GM21447 (cell line): ENCODE results near the gene C5.

Experiments
- ATAC-seq: cut with Tn5 transposase; IDR thresholded peaks from one replicate; pipeline ENCODE4 v1.9.1; 2021; ENCODE audit not compliant: unreplicated experiment

Gene C5

GRCh38 chr9:120914953-120915352 is 135.1 kb downstream of the C5 start:
- no peak for ATAC-seq

DNA sequence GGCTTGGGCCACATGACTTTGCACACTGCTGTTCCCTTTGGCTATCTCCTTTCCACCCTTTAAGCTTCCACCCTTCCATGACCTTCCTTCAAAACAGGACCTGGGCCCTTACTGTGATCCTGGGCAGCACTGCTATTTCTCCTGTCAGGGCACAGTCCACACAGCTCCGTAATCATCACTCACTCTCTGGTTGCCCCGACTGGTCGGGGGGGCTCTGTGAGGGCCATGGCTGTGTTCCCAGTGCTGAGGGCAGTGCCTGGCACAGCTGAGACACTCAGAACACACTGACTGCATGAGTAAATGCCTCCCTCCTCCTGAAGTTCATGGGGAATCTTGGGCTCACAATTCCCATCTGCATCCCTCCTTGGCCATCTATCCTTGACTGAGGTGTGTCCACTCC is 135.7 kb downstream of the C5 start:
- no peak for ATAC-seq

DNA sequence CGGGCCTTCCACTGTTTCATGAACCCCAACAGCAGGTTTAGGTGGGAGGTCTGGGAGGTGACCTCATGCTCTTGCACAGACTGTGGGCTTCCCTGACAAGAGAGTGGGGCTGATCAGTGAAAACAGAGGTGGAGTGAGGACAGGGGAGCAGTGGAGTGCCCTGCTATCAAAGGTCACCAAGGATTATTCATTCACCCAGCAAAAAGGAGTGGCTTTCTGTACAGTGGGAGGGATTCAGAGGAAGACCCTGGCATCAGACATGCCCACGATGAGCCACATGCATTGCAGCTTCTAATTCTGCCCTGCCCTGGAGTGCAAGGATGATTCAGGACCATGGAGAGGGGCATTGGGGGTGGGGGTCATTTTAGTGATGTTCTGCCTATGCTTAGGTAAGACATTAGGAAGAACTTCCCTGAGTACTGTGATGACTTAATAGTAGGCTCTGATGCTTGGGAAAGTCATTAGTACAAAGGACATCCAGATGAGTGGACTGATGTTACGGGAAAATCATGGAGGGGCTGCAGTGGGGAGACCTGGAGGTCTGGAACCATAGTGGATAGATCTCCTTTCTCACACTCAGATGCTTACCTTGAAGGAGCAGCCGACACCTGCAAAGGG is 136.3 kb downstream of the C5 start:
- ATAC-seq, result no peak

GRCh38 chr9:120912958-120913646 is 137.0 kb downstream of the C5 start:
- ATAC-seq, result no peak

DNA sequence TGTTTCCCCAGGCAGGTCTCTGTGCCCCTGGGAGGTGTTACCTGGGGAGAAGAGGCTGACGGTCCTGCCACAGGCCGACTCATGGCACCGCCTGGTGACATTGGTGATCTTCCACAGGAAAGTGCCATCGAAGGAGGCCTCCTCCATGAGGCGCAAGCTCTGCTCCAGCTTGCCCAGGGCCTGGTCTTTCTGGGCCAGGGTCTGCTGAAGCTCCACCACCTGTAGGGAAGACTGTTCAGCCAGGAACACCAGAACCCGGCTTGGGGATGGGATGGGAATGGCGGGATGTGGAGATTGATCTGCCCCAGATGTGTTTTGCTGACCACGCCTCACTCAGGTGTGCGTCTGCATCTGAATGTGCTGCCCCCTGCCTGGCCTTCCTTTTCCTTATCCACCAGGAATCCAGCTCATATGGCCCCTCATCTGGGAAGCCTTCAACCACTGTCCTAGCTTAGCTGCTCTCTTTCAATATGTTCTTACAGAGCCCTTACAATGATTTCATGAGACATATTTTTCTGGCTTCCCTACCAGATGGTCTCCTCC is 138.7 kb downstream of the C5 start:
- ATAC-seq, result no peak

DNA sequence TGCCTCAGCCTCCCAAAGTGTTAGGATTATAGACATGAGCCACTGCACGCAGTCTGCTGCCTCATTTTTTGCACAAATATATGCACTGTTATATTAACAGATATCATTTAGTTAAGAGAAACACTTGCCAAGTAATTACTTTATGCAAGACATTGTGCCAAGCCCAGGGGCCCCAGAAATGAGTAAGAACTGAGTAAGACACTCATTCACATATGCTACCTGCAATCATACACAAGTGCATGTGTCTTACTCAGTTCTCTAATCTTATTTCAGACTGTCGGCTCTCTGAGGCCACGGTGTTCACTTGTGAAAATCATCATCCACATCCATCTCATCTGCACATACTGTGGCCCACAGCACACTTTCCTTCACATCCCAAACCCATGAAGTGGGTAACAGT is 139.4 kb downstream of the C5 start:
- no peak for ATAC-seq

GRCh38 chr9:120909904-120910303 is 140.2 kb downstream of the C5 start:
- ATAC-seq, result no peak

- no peak for ATAC-seq
Measured at GRCh38 chr9:120905315-120906164, 144.5 kb downstream of the C5 start.

- no peak for ATAC-seq
Measured at GRCh38 chr9:120904978-120905301, 145.1 kb downstream of the C5 start.

DNA sequence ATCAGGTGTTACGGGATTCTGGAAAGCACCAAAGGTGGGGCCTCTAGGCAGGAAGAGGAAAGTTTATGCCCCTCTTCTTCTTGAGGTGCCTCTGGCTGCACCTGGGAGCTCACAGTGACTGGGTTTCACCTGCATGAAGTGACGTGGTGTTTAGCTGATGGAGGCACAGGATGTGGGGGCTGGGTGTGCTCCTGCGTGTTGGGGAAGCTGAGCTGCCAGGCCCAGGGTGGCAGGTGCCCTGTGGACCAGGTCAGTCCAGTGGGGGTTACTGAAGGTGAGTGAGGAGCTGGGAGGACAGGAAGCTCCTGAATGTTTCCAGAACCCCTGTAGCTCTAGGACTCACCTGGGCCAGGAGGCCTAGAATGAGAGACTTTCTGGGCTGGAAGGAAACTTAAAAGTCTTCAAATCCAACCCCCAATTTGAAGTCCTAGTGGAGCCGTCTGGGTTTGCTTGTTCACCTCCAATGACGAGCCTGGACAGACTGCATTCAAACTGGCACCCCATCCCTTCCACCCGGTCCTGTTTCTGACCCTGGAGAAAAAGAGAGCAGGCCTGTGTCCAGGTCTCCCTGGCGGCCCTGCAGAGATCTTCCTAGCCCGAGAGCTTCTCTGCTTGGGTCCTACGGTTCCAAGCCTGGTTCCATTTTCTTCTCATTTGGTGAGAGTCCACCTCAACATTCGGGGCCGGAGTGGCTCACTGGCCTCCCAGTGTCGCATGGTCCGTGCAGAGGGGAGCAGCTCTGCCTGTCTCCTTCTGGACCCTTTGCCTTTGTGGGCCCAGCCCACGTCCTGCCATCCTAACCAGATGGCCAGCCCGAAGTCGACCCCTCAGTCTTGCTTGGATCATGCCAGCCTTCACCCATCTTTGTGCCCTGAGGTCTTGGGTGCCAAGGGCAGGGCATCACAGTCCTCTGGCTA is 145.8 kb downstream of the C5 start:
- ATAC-seq, result no peak

- no peak for ATAC-seq
Measured at GRCh38 chr9:120902569-120903535, 147.2 kb downstream of the C5 start.
